Brain pericyte (primary cell): ENCODE measurements around the gene RAB27B.
"Not testable (repeated sequence)": the region's sequence is repeated elsewhere in the genome, so short reads cannot be mapped to it uniquely, and the experiment has no call there.

Experiments used
- DNase-seq: peaks from one replicate; pipeline ENCODE4 v3.0.0-alpha.2; 2012; ENCODE audit warnings: low read depth, low spot score

Gene RAB27B

DNA sequence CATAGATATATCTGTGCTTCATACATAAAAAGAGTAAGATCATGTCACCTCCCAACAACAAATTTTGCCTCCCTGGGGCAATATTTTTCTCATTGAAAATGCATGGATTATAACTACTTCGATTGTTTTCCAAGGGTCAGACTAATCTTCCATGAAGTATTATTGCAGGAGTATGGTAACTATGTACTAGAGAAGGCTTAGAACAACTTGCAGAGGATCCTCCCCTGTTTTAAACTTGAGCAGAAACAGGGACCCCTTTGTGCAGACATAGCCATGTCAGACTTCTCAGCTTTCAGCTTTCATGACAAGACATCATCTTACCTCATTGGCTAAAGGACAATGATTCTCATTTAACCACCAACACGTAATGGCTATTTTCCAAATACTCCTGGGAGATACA lies 13.2 kb upstream of the RAB27B start:
- no peak for DNase-seq

- not testable (repeated sequence) for DNase-seq
Measured at GRCh38 chr18:54820785-54821275, 7.4 kb upstream of the RAB27B start.

DNA sequence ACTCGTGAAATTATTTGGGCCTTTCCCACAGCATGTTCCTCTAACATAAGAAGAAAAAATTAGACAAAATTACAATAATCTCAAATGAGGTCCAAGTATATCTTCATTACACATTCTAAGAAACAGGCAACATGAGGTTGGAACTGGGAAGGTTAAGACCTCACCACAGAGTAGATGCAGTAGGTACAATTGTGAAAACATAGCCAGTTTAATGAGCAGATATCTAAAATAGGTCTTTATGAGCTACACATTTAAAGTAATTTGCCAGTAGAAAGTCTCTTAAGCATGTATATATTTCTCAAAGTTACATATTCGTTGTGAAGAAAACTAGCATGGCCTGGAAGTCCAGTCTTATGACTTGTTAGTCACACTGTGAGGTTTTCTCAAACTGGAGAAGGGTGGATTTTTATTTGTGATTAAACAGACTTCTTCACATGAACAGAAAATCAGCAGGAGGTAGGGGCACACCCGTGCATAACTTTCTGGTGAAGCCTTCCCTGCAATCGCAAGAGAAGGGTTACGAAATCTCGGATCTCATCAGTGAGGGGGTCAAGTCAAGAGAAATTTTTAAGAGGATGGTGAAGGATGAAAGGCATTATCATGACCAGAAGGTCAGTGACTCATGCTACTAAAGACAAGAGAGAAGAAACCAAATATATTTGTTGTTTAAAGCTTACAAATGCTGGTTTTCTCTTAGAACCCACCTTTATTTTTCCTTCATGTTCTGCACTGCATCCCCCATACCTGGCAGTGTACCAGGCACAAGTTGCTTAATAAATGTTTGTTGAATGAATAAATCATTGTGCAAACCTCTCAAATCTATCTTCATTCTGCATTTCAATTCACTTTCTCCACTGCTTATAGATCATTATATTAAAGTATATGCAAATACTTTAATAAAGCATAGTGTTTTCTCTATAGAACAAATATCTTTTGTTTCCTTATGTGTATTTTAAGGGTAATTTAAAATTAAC lies 5.1 kb upstream of the RAB27B start:
- DNase-seq: peak; percentile 86

- no peak for DNase-seq
Measured at GRCh38 chr18:54824761-54825160, 3.5 kb upstream of the RAB27B start.

DNA sequence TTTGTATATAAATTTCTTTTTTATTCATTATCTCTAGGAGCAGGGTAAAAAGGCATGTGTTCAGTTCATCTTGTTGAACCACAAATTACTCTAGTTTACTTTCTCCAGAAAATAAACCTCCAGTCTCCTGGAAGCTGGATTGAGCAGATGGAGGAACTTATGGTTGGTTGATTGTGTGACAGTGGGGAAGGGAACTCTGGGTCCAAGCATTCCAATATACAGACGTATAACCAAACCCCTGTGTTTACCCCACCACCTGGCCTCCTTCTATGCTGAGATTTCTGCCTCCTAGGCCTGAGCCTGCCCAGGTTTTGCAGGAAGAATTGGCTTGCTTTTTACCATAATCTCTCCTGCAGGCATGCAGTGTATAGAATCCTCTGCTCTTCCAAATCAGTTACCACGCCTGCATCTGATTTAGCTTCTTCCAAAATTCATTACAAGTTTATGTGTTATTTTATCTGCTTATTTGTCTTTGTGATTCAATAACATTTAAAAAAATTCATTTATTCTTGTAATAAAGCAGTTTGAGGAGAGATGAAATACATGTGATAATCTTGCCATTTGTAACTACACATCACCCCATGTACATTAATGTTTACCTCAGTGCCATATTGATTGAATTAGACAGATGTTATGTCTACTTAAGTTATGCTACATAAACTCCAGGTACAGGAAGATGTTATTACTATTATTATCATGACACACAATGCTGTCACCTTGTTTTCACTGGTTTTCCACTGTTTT lies 2.5 kb upstream of the RAB27B start:
- no peak for DNase-seq

GRCh38 chr18:54828986-54829385 lies 709 bp downstream of the RAB27B start:
- no peak for DNase-seq

GRCh38 chr18:54829856-54830255 lies 1.6 kb downstream of the RAB27B start:
- DNase-seq: no peak

DNA sequence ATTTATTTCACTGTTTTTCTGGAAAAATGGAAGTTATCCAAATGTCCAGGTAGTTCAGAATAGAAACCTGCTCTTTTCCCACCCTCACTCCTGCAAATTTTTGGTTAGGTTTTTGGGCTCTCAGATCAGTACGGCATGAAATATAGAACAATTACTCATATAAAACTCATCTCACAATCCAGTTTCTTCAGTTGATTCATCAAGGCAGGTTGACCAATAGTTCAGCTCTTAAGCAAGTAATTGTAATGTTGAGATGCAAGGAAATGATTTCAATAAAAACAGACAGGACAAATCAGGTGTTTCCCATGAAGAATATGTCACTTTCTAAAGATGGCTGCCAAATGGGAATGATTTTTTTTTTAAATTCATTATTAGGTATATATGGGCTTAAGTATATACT lies 2.0 kb downstream of the RAB27B start:
- no peak for DNase-seq

- DNase-seq: no peak
Measured at GRCh38 chr18:54830866-54831265, 2.6 kb downstream of the RAB27B start.

GRCh38 chr18:54835944-54836343 lies 7.7 kb downstream of the RAB27B start:
- DNase-seq: no peak

DNA sequence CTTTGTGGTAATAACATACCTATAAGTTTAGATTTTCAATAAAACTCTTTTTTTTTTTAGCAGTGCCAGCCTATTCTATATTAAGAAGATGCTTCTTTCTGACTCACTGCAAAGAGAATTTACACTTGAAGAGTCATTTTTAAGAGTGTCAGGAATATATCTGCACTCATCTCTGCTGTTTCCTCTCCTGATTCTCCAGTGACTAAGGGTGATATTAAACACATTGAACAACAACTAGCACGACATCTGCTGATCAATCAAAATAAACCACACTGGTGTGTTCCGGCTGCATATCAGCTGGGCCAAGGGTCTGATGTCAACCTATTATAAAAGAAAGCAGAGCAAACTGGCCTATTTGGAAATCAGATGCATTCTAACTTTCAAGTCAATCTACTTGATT lies 15.0 kb downstream of the RAB27B start:
- no peak for DNase-seq

DNA sequence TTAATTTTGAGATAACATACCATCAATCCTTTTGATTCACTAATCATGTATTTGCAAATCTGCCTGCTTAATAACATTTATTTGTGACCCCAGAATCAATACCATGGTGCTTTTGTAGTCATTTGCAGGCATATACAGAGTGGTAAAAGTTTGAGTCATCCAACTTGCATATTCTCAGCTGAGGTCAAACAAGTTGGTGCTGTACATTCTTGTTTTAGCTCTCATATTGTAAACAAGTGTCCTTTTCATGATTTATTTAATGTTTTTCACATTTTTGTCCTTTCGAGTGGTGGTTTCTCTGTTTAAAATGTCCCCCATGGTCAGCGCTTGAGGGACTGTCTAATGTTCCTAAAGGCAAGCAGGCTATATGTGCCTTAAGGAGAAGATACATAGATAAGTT lies 17.5 kb downstream of the RAB27B start:
- DNase-seq: no peak

GRCh38 chr18:54848121-54848520 lies 19.8 kb downstream of the RAB27B start:
- DNase-seq: no peak

GRCh38 chr18:54849683-54850082 lies 21.4 kb downstream of the RAB27B start:
- DNase-seq: no peak

DNA sequence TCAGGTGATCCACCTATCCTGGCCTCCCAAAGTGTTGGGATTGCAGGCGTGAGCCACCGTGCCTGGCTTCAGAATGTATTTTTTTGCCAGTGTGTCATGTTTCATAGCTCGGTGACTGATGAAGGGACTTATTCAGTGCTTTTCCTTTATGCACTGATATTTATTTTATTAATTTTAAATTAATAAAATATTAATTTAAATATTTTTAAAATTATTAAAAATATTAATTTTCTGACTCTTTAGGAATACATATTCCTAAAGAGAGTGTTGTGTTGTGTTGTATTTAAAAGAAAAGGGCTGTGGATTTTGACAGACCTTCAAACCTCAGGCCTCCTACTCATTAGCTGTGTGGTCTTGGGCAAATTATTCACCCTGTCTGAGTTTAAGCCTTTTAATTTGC lies 22.3 kb downstream of the RAB27B start:
- DNase-seq: no peak

DNA sequence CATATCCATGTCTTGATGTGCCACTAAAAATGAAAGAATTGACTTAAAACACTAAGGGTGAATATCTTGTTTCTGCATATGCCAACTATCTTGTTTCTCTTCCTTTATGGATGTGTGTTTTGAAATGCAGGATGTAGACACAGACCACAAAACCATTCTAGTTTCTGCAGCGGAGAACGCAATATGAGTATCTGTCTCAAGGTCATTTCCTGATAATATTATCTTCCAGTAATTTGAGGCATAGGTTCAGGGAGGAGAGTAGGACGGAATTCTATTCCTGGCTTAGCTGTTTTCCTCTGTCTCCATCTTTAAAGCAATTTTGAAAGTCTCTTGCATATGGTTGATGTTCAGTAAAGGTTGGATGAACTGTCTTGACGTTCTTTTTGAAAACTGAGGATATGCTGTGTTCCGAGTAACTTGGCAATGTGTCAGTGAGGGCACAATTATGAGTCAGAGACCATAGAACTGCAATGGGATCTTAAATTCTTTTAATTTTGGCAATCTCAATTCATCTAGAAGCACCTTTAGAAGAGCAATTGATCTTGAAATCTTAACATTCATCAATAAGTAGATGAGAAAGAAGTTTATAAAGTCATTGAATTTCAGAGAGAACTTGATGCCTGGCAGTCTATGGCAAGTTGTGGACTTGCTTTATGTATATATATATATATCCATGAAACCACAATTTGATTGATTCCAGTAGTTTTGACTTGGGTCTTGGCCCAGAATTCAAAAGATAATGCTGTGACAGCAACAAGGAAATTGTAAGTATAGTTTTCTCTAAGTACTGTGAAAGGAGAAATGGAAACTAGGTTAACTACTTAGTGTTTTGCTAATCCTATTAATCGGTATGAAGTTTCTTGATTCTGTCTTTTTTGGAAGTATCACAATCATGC lies 24.8 kb downstream of the RAB27B start:
- DNase-seq: no peak

- not testable (repeated sequence) for DNase-seq
Measured at GRCh38 chr18:54855050-54855449, 26.8 kb downstream of the RAB27B start.

GRCh38 chr18:54856105-54856646 lies 27.9 kb downstream of the RAB27B start:
- DNase-seq: no peak

DNA sequence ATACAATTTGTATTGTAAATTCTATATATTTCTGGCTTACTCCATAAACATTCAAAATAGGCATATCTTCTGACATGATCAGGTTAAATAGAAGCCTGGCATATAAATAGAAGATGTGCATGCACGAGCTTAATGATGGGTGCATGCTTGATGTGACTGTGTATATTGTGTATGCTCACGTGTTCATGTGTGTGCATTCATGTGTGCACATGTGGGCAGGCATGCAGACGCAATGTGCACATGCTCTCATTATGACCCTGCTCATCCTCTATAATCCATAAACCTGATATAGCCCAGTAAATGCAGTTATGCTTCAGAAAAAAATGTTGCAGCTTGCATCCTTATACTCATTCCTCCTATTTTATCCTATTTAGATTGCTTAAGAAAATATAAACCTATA lies 29.2 kb downstream of the RAB27B start:
- DNase-seq: no peak

- DNase-seq: no peak
Measured at GRCh38 chr18:54859667-54860421, 31.6 kb downstream of the RAB27B start.

GRCh38 chr18:54860941-54861340 lies 32.7 kb downstream of the RAB27B start:
- no peak for DNase-seq
